IPS-15b (cell line): ENCODE results near the gene BTK.
"Not testable (repeated sequence)": the region's sequence is repeated elsewhere in the genome, so short reads cannot be mapped to it uniquely, and the experiment has no call there.

Experiments
- H3K27me3 ChIP-seq: one replicate; pipeline ENCODE4 v1.6.1; 2013; ENCODE audit warnings: low read length; ENCODE audit not compliant: control insufficient read depth, insufficient read depth
- H3K36me3 ChIP-seq: one replicate; pipeline ENCODE4 v1.6.1; 2013; ENCODE audit warnings: low read length; ENCODE audit not compliant: control insufficient read depth, insufficient read depth
- H3K4me1 ChIP-seq: one replicate; pipeline ENCODE4 v1.6.1; 2013; ENCODE audit warnings: mild to moderate bottlenecking, low read length; ENCODE audit not compliant: control insufficient read depth, insufficient read depth
- H3K4me3 ChIP-seq: one replicate; pipeline ENCODE4 v1.5.1; 2013; ENCODE audit warnings: low read depth, low read length
- H3K9ac ChIP-seq: one replicate; pipeline ENCODE4 v1.6.1; 2013; ENCODE audit warnings: low read depth, mild to moderate bottlenecking, low read length
- H3K9me3 ChIP-seq: one replicate; pipeline ENCODE4 v1.6.1; 2013; ENCODE audit warnings: mild to moderate bottlenecking, low read length; ENCODE audit not compliant: control insufficient read depth, insufficient read depth

The BTK gene

GRCh38 chrX:101362116-101362515 lies 23.9 kb downstream of the BTK start:
- Histone ChIP-seq H3K9ac (no peak overlapping the region), H3K27me3 (no peaks in the 10 kb centered on the region), H3K4me1 (no peaks in the 10 kb centered on the region), H3K4me3 (no peak overlapping the region), H3K9me3 (no peaks in the 10 kb centered on the region), H3K36me3 (no peaks in the 10 kb centered on the region)

GRCh38 chrX:101360390-101360789 lies 25.6 kb downstream of the BTK start:
- Histone ChIP-seq H3K36me3 (no peaks in the 10 kb centered on the region), H3K9me3 (no peaks in the 10 kb centered on the region), H3K4me1 (no peaks in the 10 kb centered on the region), H3K9ac (no peak overlapping the region), H3K4me3 (no peak overlapping the region), H3K27me3 (no peaks in the 10 kb centered on the region)

- Histone ChIP-seq H3K27me3 (no peaks in the 10 kb centered on the region), H3K9me3 (no peaks in the 10 kb centered on the region), H3K4me1 (no peaks in the 10 kb centered on the region), H3K36me3 (no peaks in the 10 kb centered on the region), H3K4me3 (no peak overlapping the region), H3K9ac (no peak overlapping the region)
Observed at GRCh38 chrX:101359966-101360365, 26.0 kb downstream of the BTK start.

DNA sequence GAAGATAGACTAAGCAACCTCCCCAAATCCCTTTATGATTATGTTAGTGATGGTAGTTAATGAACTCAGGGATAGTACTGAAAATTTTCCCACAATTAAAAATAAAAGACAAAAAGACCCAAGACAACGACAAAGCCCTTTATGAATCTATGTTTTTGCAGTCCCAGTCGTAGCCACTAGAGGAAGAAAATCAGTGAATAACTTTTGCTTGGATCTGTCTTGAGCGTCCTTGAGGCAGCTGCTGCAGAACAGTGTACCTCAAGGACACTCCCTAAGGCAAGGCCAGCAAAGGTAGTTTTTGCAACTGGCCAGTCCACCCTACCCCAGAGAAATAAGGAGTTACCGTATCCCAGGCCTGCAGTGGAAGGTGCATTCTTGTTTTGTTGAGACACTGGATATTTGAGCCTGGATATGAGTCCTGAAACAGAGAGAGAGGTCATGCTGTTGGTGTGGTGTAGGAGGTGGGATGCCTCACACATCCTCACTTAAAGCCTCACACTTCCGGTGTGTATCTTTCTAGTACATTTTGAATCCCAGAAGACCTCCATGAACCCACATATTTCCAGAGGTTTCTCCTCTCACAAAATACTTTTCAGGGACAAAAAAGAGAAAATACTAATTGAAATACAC lies 28.7 kb downstream of the BTK start:
- Histone ChIP-seq H3K9me3 (no peaks in the 10 kb centered on the region), H3K9ac (no peak overlapping the region), H3K36me3 (no peaks in the 10 kb centered on the region), H3K4me1 (no peaks in the 10 kb centered on the region), H3K27me3 (no peaks in the 10 kb centered on the region), H3K4me3 (no peak overlapping the region)

DNA sequence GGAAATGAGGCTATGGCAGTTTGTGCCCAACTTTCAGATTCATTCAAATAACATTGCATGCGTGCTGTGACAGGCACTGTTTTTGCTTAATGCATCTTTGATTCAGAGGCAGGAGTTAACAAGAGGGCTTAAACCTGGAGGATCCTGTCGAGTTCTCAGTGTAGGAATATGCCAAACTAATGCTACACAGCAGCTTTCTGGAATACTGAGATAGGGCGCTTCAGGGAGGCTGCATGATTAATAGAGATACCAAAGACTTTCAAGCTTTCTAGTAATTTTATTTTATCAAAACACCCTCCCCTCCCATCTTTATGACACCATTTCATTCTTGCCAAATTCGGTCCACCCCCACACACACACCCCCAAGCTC lies 36.8 kb downstream of the BTK start:
- Histone ChIP-seq H3K4me1 (peaks cover 2% of the 10 kb centered on the region), H3K27me3 (no peaks in the 10 kb centered on the region), H3K4me3 (peak overlapping the region; percentile 80), H3K9me3 (no peaks in the 10 kb centered on the region), H3K9ac (peak overlapping the region; percentile 60), H3K36me3 (peaks cover 5% of the 10 kb centered on the region)

GRCh38 chrX:101348452-101349192 lies 37.4 kb downstream of the BTK start, which contains the start of gene TIMM8A:
Gene TIMM8A, minus strand, starts transcription at chrX:101348742. Its CDS starts 78 bp downstream, at chrX:101348664.
- peaks cover 2% of the 10 kb centered on the region for H3K4me1 ChIP-seq
- H3K4me3 ChIP-seq, result peak within 1 kb of the TSS; percentile 80
- H3K36me3 ChIP-seq, result peaks cover 5% of the 10 kb centered on the region
- no peaks in the 10 kb centered on the region for H3K27me3 ChIP-seq
- peak within 1 kb of the TSS; percentile 76 for H3K9ac ChIP-seq
- no peaks in the 10 kb centered on the region for H3K9me3 ChIP-seq

DNA sequence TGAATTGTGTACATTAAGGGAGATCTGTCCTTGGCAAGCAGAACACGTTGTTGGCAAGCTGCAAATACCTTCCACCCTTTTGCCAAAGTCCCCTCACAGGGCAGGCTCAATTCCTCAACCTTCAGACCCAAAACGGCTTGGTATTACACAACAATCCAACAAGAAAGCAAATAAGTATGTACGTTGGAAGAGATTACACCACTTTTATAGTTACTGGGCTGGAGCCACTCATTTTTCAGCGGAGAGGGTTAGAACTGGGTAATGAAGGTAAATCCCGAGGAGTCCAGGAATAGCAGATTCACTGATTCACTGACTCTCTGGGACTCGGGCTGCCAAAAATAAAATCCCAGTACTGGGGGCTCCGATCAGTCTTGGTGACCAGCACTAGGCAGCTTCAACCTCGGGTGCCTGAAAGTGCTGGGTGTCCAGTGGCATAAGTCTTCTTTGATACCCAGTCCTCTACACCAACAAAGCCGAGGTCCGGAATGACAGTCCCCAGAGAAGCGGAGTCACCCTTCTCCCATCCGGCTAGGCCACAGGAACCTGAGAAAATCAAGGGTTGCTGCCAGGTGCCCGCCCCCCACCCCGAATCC lies 38.0 kb downstream of the BTK start:
- peak overlapping the region; percentile 76 for H3K9ac ChIP-seq
- peaks cover 2% of the 10 kb centered on the region for H3K4me1 ChIP-seq
- H3K36me3 ChIP-seq, result peaks cover 5% of the 10 kb centered on the region
- H3K27me3 ChIP-seq, result no peaks in the 10 kb centered on the region
- peak overlapping the region; percentile 80 for H3K4me3 ChIP-seq
- no peaks in the 10 kb centered on the region for H3K9me3 ChIP-seq

GRCh38 chrX:101337776-101338271 lies 48.2 kb downstream of the BTK start:
- Histone ChIP-seq H3K4me3 (no peak overlapping the region), H3K27me3 (no peaks in the 10 kb centered on the region), H3K9ac (no peak overlapping the region), H3K36me3 (no peaks in the 10 kb centered on the region), H3K4me1 (no peaks in the 10 kb centered on the region), H3K9me3 (no peaks in the 10 kb centered on the region)

GRCh38 chrX:101334310-101334709 lies 51.7 kb downstream of the BTK start:
- not testable (repeated sequence) for H3K9ac ChIP-seq, H3K9me3 ChIP-seq, H3K36me3 ChIP-seq, H3K27me3 ChIP-seq, H3K4me1 ChIP-seq, H3K4me3 ChIP-seq

GRCh38 chrX:101326600-101326999 lies 59.4 kb downstream of the BTK start:
- H3K4me1 ChIP-seq, H3K4me3 ChIP-seq, H3K9me3 ChIP-seq, H3K36me3 ChIP-seq, H3K27me3 ChIP-seq, H3K9ac ChIP-seq: not testable (repeated sequence)

DNA sequence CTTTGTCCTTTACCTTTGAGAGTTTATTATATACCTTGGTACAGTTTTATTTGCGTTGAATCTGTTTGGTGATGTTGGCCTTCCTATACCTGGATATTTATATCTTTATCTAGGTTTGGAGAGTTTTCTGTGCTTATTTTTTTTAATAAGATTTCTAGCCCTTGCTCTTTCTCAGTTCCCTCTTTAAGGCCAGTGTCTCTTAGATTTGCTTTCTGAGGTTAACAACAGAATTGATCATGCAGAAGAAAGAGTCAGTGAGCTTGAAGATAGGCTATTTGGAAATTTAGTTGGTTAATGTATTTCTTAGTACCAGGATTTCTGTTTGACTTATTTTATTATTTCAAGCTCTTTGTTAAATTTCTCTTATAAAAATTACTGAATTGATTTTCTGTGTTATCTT lies 82.2 kb downstream of the BTK start:
- H3K9ac ChIP-seq, result no peak overlapping the region
- H3K36me3 ChIP-seq, result no peaks in the 10 kb centered on the region
- no peak overlapping the region for H3K4me3 ChIP-seq
- no peaks in the 10 kb centered on the region for H3K27me3 ChIP-seq
- no peaks in the 10 kb centered on the region for H3K9me3 ChIP-seq
- H3K4me1 ChIP-seq, result no peaks in the 10 kb centered on the region
